HepG2 (cell line): ENCODE data around the gene FKBP14. TPM values are rescaled to one million over a fixed set of nuclear protein-coding genes. Genes with fewer than 3 reads are reported as not detected.
A peak's percentile ranks its signal among the peaks of the same experiment; 100 is the strongest.

ENCODE experiments used
- ATF7 ChIP-seq, 2 experiments: fragments of 450-650 bp in 1 of 2; sonication (generic) in 1 of 2; formaldehyde crosslinking in 1 of 2; IDR thresholded peaks; 2 replicates each; pipeline versions ENCODE4 v1.4.0 to v1.6.1; 2016 to 2020; ENCODE audit warnings: antibody characterized with exemption in 1 of 2, mild to moderate bottlenecking in 1 of 2, missing genetic modification reagents in 1 of 2
- ATF7-NPFF ChIP-seq: sonication (generic); formaldehyde crosslinking; IDR thresholded peaks from 2 replicates; pipeline ENCODE4 v1.8.1; 2023; ENCODE audit warnings: mild to moderate bottlenecking, low read depth, missing genetic modification reagents, moderate library complexity
- CCDC6 ChIP-seq: sonication (generic); formaldehyde crosslinking; IDR thresholded peaks from 2 replicates; pipeline ENCODE4 v1.8.1; 2022; ENCODE audit warnings: mild to moderate bottlenecking, missing genetic modification reagents, moderate library complexity
- HMG20B ChIP-seq: conservative IDR thresholded peaks from 2 replicates; pipeline ENCODE4 v1.6.1; 2016; ENCODE audit warnings: missing genetic modification reagents, missing compliant biosample characterization
- HOXA3 ChIP-seq: sonication (generic); formaldehyde crosslinking; IDR thresholded peaks from 2 replicates; pipeline ENCODE4 v1.5.0; 2020; ENCODE audit warnings: missing genetic modification reagents
- IRX3 ChIP-seq: sonication (generic); formaldehyde crosslinking; IDR thresholded peaks from 2 replicates; pipeline ENCODE4 v1.8.1; 2023; ENCODE audit warnings: mild to moderate bottlenecking, low read depth, missing genetic modification reagents, borderline replicate concordance
- KAT7 ChIP-seq: IDR thresholded peaks from 2 replicates; pipeline ENCODE4 v1.6.1; 2018; ENCODE audit warnings: borderline replicate concordance, missing compliant biosample characterization
- KDM2A ChIP-seq: sonication (generic); formaldehyde crosslinking; IDR thresholded peaks from 2 replicates; pipeline ENCODE4 v1.4.0; 2020; ENCODE audit warnings: low read depth, missing genetic modification reagents, borderline replicate concordance
- KDM5B ChIP-seq: sonication (generic); formaldehyde crosslinking; IDR thresholded peaks from 2 replicates; pipeline ENCODE4 v1.4.0; 2020; ENCODE audit warnings: missing genetic modification reagents, mild to moderate bottlenecking, borderline replicate concordance
- KLF12 ChIP-seq: sonication (generic); formaldehyde crosslinking; IDR thresholded peaks from 2 replicates; pipeline ENCODE4 v1.4.0; 2020; ENCODE audit warnings: missing genetic modification reagents, borderline replicate concordance
- KLF13 ChIP-seq: sonication (generic); formaldehyde crosslinking; IDR thresholded peaks from 2 replicates; pipeline ENCODE4 v1.4.0; 2020; ENCODE audit warnings: mild to moderate bottlenecking, missing genetic modification reagents
- MTA1 ChIP-seq: sonication (generic); formaldehyde crosslinking; IDR thresholded peaks from 2 replicates; pipeline ENCODE4 v1.4.0; 2020; ENCODE audit warnings: missing genetic modification reagents, mild to moderate bottlenecking, borderline replicate concordance
- NKX3-1 ChIP-seq: sonication (generic); formaldehyde crosslinking; IDR thresholded peaks from 2 replicates; pipeline ENCODE4 v1.5.0; 2020; ENCODE audit warnings: missing genetic modification reagents
- REPIN1 ChIP-seq: sonication (generic); formaldehyde crosslinking; IDR thresholded peaks from 2 replicates; pipeline ENCODE4 v1.8.0; 2022; ENCODE audit warnings: missing genetic modification reagents, low read depth, mild to moderate bottlenecking, borderline replicate concordance
- RFX1 ChIP-seq: fragments of 450-650 bp; IDR thresholded peaks from 2 replicates; pipeline ENCODE4 v1.6.1; 2017
- SALL1 ChIP-seq: sonication (generic); formaldehyde crosslinking; IDR thresholded peaks from 2 replicates; pipeline ENCODE4 v1.8.0; 2022; ENCODE audit warnings: mild to moderate bottlenecking, missing genetic modification reagents
- THYN1 ChIP-seq: sonication (generic); formaldehyde crosslinking; IDR thresholded peaks from 2 replicates; pipeline ENCODE4 v1.8.1; 2023; ENCODE audit warnings: low read depth, mild to moderate bottlenecking, moderate library complexity, missing genetic modification reagents, borderline replicate concordance
- UBTF ChIP-seq: sonication (generic); formaldehyde crosslinking; IDR thresholded peaks from 2 replicates; pipeline ENCODE4 v1.4.0; 2020; ENCODE audit warnings: mild to moderate bottlenecking, missing genetic modification reagents
- ZBTB10 ChIP-seq: sonication (generic); formaldehyde crosslinking; IDR thresholded peaks from 2 replicates; pipeline ENCODE4 v1.4.0; 2020; ENCODE audit warnings: missing genetic modification reagents, borderline replicate concordance
- ZMAT5 ChIP-seq: sonication (generic); formaldehyde crosslinking; IDR thresholded peaks from 2 replicates; pipeline ENCODE4 v1.5.0; 2020; ENCODE audit warnings: mild to moderate bottlenecking, low read depth, missing genetic modification reagents, borderline replicate concordance
- ZNF207 ChIP-seq: fragments of 450-650 bp; IDR thresholded peaks from 2 replicates; pipeline ENCODE4 v1.6.1; 2016; ENCODE audit warnings: antibody characterized with exemption, borderline replicate concordance
- ZNF253 ChIP-seq: sonication (generic); formaldehyde crosslinking; IDR thresholded peaks from 2 replicates; pipeline ENCODE4 v1.8.0; 2022; ENCODE audit warnings: mild to moderate bottlenecking, missing genetic modification reagents, borderline replicate concordance
- ZNF263 ChIP-seq: sonication (generic); formaldehyde crosslinking; IDR thresholded peaks from 2 replicates; pipeline ENCODE4 v1.4.0; 2020; ENCODE audit warnings: missing genetic modification reagents
- polyA plus RNA-seq, 8 experiments: library from polyadenylated mRNA; depleted of rRNA in 3 of 8; stranded (reverse) in 7 of 8; unstranded in 1 of 8; fragments of >200 nt; fragmentation: Illumina TruSeq in 4 of 8; extraction: Trizol in 4 of 8; gene quantifications; 2 replicates each; pipeline versions ENCODE4 v1.2.1 to v1.2.3, GENCODE V29; 2011 to 2016; ENCODE audit warnings: low read depth in 4 of 8, missing spikeins in 1 of 8, mixed read lengths in 1 of 8; ENCODE audit not compliant: insufficient read depth in 1 of 8
- total RNA-seq, 5 experiments: library from RNA; depleted of rRNA; stranded (reverse); fragments of >200 nt; fragmentation: Illumina TruSeq; extraction: Trizol; gene quantifications; 2 replicates each; pipeline ENCODE4 v1.2.3, GENCODE V29; 2016; ENCODE audit warnings: low read depth in 1 of 5
- TF ChIP-seq, protein P1 (sequence below): sonication (generic); formaldehyde crosslinking; IDR thresholded peaks from 2 replicates; pipeline ENCODE4 v1.4.0; 2020; ENCODE audit warnings: mild to moderate bottlenecking, missing genetic modification reagents
- TF ChIP-seq, protein P2 (sequence below): sonication (generic); formaldehyde crosslinking; IDR thresholded peaks from 2 replicates; pipeline ENCODE4 v1.5.0; 2020; ENCODE audit warnings: missing genetic modification reagents, mild to moderate bottlenecking, borderline replicate concordance

FKBP14 gene
- total and polyA plus RNA-seq, 2 of the 13 experiments (the other 11 are each of a cell fraction or from before 2014, with no cell fraction given): 20.0 to 32.3 TPM

GRCh38 chr7:30028216-30028748, 1.8 kb upstream of the FKBP14 start, which contains the start of gene PLEKHA8 (continued):
- no peak for TF ChIP-seq KLF13 (CRISPR knock-in tag)
- TF ChIP-seq ATF7-NPFF: no peak
- TF ChIP-seq THYN1 (CRISPR knock-in tag): no peak
- TF ChIP-seq UBTF (CRISPR knock-in tag): peak; percentile 89; the same call in 1 of the 2 replicates
- TF ChIP-seq, protein P1, sequence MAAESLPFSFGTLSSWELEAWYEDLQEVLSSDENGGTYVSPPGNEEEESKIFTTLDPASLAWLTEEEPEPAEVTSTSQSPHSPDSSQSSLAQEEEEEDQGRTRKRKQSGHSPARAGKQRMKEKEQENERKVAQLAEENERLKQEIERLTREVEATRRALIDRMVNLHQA (CRISPR knock-in tag): no peak
- TF ChIP-seq ZBTB10 (CRISPR knock-in tag): no peak
- TF ChIP-seq NKX3-1 (CRISPR knock-in tag): no peak
- no peak for TF ChIP-seq ATF7 (IDR thresholded peaks at IDR 0.05)
- no peak for TF ChIP-seq ATF7 (CRISPR knock-in tag; IDR thresholded peaks at IDR 0.05)
- peak; percentile 88 for TF ChIP-seq ZNF263 (CRISPR knock-in tag)
- no peak for TF ChIP-seq KLF12
- TF ChIP-seq ZNF253 (CRISPR knock-in tag): peak; percentile 37; the same call in 1 of the 2 replicates
- TF ChIP-seq KDM2A: peak; percentile 90
- TF ChIP-seq IRX3: no peak
- no peak for TF ChIP-seq CCDC6
- TF ChIP-seq HOXA3 (CRISPR knock-in tag): peak; percentile 74; the same call in 1 of the 2 replicates
- no peak for TF ChIP-seq REPIN1 (CRISPR knock-in tag)
- no peak for TF ChIP-seq ZNF207
- peak; percentile 82 for TF ChIP-seq SALL1
- TF ChIP-seq, protein P2, sequence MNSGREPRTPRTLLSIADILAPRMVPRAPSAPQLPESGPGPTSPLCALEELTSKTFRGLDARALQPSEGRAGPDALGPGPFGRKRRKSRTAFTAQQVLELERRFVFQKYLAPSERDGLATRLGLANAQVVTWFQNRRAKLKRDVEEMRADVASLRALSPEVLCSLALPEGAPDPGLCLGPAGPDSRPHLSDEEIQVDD (CRISPR knock-in tag): no peak
- peak; percentile 78 for TF ChIP-seq KDM5B
- no peak; the same call in 1 of the 2 replicates for TF ChIP-seq KAT7
- TF ChIP-seq MTA1 (CRISPR knock-in tag): peak; percentile 74; the same call in 1 of the 2 replicates
- TF ChIP-seq HMG20B (CRISPR knock-in tag): no peak
- TF ChIP-seq RFX1: no peak
- no peak for TF ChIP-seq ZMAT5
